ENCODE results near the gene SEMA4D.

SEMA4D gene

DNA sequence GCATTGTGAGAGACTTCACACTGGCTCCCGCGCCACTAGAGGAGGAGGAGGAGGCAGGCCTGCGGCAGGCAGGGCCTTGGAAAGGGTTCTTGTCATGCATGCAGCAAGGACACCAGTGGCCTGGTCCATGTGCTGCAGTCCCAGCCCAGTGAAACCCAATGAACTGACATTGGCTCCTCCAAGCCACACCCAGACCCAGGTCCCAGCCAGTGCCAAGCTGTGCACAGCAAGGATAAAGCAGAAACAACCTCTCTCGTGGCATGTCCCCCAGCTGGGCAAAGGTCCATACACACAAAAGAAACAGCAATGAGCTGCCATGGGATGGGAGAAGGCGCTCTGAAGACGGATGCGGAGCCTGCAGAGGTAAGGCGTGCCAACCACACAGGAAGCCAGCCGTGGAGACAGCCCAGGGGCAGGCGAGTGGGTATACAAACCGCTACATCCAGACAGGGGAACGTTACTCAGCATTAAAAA lies 89.2 kb downstream of the SEMA4D start:
- DNase-seq: peak; percentile 80

DNA sequence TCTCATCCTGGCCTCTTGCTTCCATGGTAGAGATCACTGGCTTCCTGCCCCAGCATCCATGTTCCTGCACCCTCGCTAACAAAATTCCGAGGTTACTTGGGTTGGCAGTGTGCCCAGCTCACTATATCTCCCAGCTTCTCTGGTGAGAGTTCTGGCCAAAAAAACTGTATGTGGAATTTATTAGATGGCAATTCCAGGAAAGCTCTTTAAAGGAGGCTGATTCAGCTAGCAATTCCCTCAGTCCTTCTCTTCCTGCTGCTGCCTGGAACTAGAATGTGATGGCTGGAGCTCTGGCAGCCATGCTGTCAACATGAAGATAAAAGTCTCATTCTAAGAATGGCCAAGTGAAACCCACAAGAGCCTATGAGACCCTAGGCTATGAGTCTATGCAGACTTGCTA lies 90.8 kb downstream of the SEMA4D start:
- no peak for DNase-seq

DNA sequence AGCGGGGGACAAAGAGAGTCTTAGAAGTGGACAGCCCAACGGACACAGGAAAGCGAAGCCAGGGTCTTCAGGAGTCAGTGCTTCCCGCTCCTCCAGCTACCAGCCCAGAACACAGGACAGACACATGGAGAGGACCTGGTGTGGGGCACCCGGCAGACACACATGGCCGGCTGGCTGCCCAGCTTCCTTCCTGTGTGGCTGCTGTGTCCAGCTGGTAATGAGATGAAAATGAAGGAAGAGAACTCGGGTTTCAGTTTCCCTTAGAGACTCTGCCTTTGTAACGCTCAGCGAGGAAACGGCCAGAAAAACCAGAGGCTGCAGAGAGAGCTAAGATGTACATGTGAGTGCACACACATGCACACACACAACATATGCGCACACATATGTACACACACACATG lies 92.1 kb downstream of the SEMA4D start:
- DNase-seq: no peak

DNA sequence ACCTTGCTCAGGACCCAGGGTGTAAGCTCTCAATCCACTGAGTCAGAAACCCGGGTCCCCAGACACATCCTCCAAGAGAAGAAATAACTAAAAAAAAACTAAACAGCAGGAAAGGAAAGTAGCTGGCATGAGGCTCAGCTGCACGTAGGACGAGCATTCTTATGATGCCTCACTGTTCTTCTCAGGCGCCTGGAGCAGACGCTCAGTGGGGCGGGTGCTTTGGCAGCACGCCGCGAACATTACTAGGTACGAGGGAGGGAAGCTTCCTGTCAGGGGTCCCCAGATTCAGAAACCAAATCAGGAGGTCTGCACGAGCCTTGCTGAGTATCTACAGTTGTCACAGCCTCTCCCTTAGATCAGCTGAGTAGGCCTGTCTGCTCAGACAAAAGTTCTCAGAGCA lies 93.8 kb downstream of the SEMA4D start:
- no peak for DNase-seq

DNA sequence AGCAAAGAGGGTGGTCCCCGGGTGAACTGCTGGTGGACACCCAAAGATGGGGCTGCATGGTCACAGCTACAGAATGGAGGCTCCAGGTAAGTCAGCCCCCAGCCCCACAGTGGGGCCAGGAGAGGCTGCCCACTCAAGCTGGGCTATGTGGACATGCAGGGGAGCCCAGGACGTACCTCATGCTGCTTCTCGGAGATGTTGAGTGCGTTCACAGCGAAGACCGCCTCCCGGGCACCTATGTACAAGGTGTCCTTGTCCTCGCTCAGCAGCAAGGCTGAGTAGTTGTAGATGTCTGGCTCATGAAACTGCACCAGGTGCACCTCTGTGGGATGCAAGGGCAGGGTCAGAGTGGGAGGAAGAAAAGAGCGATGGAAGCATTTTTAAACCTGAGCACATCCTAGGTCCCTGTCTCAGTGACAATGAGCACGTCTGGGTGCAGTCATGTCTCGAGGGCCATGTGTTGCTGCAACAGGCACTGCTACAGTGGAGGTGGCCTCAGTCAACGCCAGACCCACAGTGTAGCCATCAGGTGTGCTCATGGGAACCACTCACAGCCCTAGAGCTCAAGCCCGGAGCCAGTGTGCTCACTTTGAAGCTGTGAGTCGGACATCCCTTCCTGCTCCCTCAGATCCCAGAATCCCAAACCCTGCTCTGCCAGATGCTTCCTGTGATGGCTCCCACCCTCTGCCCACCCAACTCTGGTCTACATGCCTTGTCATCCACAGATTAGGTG lies 95.1 kb downstream of the SEMA4D start:
- no peak for DNase-seq

DNA sequence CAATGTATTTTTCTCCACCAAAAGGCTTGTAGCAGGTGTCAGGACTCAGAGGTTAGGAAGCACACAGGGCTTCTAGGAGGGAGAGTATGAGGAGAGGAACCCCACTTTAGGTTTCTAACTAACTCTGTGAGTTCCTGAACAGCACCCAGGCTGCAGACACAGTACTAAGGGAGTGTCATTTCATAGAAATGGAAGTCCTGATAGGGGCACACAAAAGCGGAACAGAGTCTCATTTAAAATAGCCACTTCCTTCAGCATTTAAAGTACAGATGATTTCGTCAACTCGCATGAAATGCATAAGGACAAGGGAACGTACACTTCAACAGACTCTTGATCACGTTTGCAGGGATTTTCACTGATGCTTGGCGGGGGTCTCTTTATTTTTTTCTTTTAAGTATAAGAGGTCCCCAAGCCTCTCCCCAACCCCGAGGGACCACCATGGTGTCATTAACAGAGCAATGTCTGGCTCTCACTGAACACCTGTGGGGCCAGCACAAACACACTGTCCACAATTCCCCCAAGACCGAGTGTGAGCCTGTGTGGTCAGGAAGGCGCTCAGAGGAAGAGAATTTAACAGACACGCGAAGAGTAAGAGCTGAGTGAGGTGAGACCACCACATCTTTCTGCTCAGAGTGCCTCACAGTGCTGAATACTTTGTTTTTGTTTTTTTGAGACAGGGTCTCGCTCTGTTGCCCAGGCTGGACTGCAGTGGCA lies 97.4 kb downstream of the SEMA4D start:
- peak; percentile 13 for DNase-seq

DNA sequence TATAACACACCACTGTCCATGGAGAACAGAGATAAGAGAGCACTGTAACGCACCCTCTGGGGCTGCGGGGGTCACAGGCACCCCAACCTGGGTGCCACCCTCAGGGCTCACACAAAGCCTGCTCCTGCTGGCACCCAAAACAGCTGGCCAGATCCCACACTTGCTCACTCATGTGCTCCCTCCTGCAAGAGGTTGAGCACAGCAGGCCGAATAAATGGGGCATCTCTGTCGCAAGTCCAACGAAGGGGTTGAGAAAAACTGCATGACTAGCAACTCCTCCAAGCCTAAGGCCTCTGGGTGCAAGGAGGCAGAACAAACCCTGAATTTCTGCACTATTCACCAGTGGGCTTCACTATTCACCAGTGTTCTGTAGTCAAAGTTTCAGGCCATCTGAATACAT lies 99.3 kb downstream of the SEMA4D start:
- DNase-seq: no peak

DNA sequence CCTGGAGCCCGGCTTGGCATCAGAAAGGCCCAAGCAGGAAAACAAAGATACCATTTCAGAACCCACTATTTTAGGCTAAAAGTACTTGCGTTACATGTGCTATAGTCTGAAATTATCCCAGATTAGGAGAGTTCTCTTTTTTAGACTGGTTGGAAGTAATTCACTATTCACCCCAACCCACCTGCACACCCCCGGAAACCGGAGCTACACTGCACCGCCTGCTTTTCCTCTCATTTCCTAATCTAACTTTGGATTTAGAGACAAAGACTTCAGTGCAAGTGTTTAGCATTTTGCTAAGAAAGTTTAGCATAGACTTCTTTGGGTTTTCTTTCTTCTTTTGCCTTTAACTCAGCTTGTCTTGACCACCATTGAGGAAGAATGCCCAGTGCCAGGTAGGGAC lies 100.4 kb downstream of the SEMA4D start:
- no peak for DNase-seq

DNA sequence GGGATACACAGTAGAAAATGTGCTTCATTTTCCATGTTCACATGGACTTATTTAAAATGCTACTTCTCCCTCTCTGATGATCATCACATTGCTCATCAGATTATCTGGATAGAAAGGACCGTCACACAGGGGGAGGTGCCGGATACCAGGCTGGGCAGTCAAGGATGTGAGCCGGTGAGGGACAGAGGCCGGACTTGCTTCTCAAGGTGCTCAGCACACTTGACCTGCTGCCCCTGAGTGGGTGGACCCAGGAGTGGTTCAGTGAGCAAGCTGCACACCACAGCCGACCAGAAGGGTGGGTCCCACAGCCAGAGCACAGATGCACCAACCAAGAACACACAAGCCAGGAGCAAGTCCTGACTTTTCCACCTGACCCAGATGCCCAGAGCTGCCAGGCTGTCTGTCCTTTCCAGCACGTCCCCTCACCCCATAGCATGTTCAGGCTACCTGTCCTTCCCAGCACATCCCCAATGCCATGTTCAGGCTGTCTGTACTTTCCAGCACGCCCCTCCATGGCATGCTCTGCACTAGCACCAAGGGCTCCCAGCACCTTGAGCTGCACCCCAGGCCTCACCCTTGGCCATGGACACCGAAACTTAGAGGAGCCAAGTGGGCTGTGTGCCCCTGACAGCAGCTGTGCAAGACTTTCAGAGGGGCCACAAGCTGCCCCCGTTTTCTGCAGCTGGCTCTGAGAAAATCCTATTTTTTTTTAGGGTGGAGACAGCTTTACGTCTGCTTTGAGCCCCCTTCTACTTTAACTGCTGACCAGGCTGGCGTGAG lies 101.8 kb downstream of the SEMA4D start:
- no peak for DNase-seq

DNA sequence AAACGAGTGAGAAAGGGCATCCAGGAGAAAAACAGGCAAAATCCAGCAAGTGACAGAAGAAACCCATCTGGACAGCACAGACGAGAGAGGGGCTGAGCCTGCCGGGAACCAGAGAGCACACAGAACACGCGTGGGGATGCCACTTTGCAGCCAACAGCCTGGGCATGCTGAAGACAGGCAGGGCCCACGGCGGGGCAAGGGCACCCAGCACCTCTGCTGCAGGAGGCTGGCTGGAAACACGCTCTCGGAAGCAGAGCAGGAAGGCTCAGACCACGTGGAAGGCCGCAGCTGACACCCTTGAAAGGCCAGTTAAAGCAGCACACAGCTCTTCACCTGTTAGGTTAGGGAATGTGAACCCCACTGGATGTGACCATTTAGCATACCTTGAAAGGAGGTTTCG lies 103.5 kb downstream of the SEMA4D start:
- no peak for DNase-seq

DNA sequence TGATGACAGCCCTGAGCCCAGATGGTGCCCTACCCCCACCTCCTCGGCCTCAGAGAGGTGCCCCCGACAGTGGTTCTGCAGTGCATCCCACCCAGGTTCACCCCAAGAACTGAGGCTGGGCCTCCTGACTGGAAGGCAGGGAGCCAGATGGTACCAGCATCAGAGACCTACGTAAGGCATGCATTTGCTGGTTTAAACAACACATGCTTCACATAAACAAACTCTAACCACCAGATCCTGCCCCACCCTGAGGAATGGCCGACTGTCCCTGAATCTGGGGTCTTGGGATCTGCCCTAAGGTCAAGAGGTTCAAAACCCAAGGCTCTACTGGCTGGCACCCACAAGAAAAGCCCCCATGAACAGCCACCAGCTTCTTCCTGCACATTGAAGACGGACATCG lies 106.3 kb downstream of the SEMA4D start:
- no peak for DNase-seq

DNA sequence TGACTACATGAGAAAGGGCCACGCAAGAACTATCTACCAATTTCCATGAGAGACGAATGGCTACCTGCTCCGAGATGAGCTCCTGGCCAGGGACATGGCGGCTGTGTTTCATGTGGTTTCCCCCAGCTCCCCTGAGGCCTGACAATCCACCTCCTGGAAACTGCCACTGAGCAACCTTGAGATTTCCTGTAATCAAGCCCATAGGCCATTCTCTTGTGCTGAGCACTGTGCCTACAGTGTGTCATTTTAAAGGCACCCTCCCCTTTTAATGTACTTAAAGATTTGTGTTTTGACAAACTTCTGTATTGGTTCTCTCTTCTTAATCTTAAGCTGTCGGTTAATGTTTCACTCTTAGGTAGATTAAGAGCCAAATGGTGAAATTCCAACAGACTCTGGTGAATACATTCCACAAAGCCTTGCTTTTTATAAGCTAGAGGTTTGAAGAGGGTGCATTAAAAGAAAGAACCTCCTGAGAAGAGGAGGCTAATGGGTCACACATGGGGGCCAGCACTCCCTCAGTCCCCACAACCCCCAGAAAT lies 107.3 kb downstream of the SEMA4D start:
- no peak for DNase-seq

DNA sequence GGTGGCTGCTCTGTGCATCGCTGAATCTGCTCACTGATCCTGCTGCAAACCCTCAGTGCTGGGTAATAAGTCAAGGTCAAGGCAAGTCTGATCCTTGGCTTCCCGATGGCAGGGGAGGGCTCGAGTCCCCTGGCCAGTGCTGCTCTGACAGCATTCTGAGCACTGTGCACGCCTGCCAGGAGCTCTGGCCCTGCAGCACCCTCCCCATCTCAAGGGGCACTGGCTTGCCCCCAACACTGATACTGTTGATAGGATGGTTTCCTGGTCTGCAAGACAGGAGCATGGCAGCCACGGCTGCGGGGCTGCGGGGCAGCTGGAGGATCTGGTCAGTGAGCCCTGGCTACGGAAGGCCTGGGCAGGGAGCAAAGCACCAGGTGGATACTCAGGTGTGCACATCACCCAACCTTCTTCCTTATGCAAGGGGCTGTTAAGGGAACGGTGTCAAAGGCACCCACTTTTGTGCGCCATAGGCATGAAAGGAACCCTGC lies 107.8 kb downstream of the SEMA4D start:
- DNase-seq: no peak

DNA sequence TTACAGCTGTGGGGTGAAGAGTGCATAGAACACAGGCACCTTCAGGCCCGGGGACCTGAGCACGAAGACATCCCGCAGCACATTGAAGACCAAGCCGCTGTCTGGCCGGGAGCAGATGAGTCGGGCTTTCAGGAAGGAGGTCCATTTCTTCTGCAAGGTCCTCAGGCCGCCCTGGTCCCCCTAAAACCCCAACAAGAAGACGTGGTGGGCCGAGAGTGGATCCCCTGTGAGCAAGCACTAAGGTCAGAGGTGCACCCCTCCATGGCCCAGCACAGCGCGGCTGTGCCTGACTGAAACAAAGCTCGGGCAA lies 109.1 kb downstream of the SEMA4D start:
- DNase-seq: no peak

DNA sequence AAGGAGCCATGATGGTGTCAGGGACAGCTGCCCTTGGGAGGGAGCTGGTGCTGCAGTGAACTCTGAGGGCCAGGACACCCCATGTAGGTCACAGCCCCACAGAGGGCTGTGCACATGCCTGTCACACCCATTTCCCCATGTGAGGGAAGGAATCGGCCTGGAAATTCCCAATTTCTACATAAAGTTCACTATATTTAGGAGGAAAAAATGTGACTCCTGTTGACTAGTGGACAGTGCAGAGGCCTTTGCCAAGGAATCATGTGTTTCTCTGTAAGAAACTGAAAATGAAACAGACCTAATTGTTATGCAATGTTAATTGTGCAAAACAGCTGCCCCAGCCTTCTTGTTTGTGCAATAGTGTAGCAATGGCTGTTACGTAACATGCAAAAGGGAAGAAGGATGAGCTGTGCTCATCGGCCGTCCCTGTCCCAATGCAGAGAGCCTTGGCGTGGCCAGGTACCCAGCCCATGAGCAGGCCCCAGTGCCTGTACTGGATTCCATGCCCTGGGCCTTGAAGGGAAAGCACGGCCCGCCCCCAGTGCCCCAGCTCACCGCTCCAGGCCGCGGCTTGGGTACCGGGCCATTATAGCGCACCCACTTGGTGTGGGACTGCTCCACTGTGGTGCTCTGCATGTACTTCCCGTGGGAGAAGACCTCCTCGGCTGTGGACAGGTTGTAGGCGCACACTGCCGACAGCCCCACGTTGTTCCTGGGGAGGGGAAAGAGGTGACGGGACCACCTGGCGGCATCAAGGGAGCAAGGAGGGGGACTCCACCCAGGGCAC lies 109.6 kb downstream of the SEMA4D start:
- no peak for DNase-seq

DNA sequence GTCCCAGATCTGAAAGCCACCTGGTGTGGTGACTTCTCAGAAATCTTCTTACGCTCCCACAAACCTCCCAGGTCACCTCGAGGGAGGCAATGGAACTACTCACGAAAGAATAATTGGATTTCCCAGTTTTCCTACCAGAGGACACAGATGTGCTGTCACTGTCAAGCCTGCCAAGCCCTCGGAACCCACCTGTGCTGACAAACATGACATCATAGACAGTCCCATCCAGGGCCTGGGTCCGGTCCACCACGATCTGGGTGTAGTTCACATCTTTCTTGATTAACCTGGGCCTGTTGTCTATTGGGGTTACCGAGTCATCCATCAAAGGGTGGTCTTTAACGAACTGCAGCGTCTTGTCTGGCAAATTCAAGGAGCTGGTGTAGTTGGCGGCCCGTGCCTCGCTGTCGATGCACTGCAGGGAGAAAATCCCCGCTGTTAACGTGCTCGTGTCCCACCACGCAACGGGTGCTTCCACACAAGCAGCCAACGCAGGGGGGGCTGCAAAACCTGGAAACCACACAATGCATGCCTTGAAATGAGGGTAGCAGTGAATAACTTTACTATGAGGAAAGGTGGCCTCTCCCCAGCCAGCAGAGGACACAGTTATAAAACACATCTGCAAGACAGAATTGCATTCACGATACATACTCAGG lies 110.6 kb downstream of the SEMA4D start:
- no peak for DNase-seq

DNA sequence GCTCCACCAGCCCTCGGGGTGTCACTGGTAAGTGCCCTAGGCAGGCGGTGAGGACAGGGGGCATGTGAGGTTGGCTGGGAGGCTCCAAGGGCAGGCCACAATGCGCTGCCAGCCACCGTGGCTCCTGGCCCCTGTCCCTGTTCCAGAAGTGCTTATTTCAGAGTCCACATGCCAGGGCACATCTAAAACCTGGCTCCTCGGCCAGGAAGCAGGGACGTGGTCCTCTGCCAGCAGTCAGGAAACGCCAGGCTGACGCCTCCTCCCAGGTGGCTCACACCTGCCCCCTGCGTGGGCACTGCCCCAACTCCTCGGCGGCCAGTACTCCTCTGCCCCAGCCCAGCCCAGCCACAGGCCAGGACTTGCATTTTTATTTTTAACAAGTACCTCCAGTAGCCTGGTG lies 111.1 kb downstream of the SEMA4D start:
- DNase-seq: no peak

DNA sequence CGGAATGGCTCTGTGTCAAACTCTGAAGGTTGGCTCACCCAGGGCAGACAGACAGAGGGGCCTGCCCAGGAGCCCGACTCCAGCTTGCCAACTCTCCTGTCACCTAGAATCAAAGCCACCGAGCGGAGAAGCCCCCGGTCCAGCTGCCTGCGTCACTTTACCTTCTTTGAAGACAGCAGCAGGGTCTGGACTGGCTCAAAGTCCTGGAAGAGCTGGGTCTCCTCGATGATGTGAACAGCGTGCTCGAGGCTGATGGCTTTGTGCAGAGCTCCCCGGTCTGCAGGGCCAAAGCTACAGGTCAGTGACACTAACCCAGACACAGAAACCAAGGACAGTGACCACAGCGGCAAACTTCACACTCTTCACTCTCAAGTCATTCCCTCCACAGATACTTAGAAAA lies 111.7 kb downstream of the SEMA4D start:
- DNase-seq: no peak

DNA sequence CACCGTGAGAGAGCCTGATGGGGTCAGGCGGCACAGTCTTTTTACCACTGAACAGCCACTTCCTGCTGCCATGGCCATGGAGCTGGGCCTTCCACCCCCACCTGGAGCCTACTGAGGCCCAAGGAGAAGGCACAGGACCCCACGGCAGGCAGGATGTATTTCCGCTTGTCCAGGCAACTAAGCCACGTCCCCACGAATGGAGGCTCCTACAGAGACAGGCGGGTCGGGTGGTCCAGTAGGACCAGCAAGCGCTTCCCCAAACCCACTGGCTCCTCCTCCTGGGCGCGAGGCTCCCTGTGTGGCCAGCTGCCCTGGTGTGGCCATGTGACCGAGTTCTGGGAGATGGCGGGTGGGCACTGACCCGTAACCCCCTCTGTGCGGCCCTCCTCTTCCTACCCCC lies 113.1 kb downstream of the SEMA4D start:
- DNase-seq: no peak

DNA sequence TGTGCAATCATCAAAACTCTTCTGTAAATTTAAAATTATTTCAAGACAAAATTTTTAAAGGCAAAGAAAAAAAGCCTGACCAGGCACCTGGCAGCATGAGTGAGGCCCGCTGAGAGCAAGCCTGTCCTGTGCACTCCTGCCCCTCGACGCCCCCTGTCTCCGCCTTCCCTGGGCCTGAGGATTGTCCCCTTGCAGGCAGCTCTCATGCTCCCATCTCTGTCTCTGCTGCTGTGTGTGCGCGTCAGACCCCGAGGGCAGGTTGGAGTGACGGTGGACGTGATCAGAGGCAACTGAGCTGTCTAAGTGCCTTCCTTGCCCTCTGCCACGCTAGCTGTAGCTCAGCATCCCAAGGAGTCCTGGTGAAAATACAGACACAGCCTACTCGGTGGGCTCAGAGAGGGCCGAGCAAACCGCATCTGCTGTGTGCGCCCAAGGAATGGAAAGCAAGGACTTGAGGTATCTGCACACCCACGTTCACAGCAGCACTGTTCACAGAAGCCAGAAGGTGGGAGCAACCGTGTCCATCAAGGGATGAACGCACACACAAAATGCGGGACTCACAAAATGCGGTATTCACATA lies 114.1 kb downstream of the SEMA4D start:
- no peak for DNase-seq

DNA sequence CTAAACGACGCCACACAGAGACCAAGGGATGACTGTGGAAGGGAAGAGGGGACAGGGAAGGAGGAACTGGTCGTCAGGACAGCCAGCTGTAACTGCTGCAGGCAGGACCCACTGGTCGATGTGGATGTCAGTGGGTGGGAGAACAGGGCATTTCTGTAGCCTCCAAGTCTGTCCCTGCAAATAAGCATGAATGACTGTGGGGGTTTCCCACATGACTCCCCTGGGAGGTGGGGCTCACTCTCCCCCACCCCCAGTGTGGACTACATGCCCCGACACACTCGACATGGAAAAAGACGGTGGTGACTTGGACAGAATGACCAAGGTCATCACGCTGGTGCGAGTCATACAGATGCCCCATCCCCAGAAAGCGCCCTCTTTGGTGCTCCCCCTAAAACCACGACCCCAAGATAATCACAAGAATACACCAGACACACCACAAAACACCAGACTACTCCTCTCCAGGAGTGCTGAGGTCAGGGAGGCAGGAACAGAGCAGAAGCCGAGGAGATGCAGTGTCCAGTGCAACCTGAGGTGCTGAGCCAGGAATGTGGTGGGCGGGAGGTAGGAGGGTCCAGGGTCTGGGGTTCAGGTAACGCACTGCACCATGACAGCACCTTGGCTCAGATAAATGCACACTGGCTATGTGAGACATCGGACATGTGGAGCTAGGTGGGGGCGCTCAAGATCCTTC lies 114.7 kb downstream of the SEMA4D start:
- DNase-seq: no peak

Measured in KG1 (cell line).